ENCODE data around the gene PCK2. TPM values are rescaled to one million over a fixed set of nuclear protein-coding genes. Genes with fewer than 3 reads are reported as not detected.

The PCK2 gene
- total RNA-seq, 1 experiment from 2014 or later: 16.8 TPM

- no TSS peak for BruUV-seq (replicated peaks)
- intact Hi-C loops (cut with micrococcal nuclease; ENCODE audit: unreplicated experiment): no loop called here
- CTCF ChIA-PET: no interaction called here
These were observed 36.8 kb downstream of the PCK2 start for GRCh38 chr14:24130717-24131548.

GRCh38 chr14:24131549-24131966, 37.4 kb downstream of the PCK2 start:
- Histone ChIP-seq H3K4me1 (ENCODE audit: insufficient read depth, low read length, poor library complexity, severe bottlenecking) (no peaks in the 10 kb centered on the region), H3K36me3 (ENCODE audit: insufficient read depth, low read length, poor library complexity, severe bottlenecking) (no peaks in the 10 kb centered on the region), H3K4me3 (ENCODE audit: low read depth, low read length, poor library complexity, severe bottlenecking) (no peak overlapping the region), H3K27ac (ENCODE audit: low read depth, low read length, poor library complexity, severe bottlenecking) (no peak overlapping the region), H3K9me3 (ENCODE audit: low read depth, low read length, poor library complexity, severe bottlenecking) (no peaks in the 10 kb centered on the region), H3K27me3 (replicated peaks; ENCODE audit: insufficient read depth, low read depth, low read length, poor library complexity) (no peaks in the 10 kb centered on the region)
- CTCF ChIA-PET: no interaction called here
- POLR2A ChIA-PET (ENCODE audit: low non-redundant PET): no interaction called here
- TF ChIP-seq EZH2 (IDR thresholded peaks at IDR 0.05; ENCODE audit: borderline replicate concordance, low read depth, low read length, poor library complexity, severe bottlenecking) (no peak), CTCF (conservative IDR thresholded peaks at IDR 0.05; ENCODE audit: low read depth, low read length) (no peak)
- DNase-seq (ENCODE audit: low spot score): no peak
- no TSS peak for BruUV-seq (replicated peaks)
- intact Hi-C loops (cut with micrococcal nuclease; ENCODE audit: unreplicated experiment): no loop called here

More at GRCh38 chr14:24130717-24131548, 36.8 kb downstream of the PCK2 start:
- no peak for TF ChIP-seq CTCF (conservative IDR thresholded peaks at IDR 0.05; ENCODE audit: low read depth, low read length)
- TF ChIP-seq EZH2 (IDR thresholded peaks at IDR 0.05; ENCODE audit: borderline replicate concordance, low read depth, low read length, poor library complexity, severe bottlenecking): no peak
- Histone ChIP-seq H3K4me1 (ENCODE audit: insufficient read depth, low read length, poor library complexity, severe bottlenecking) (no peaks in the 10 kb centered on the region), H3K27ac (ENCODE audit: low read depth, low read length, poor library complexity, severe bottlenecking) (no peak overlapping the region), H3K36me3 (ENCODE audit: insufficient read depth, low read length, poor library complexity, severe bottlenecking) (no peaks in the 10 kb centered on the region), H3K27me3 (replicated peaks; ENCODE audit: insufficient read depth, low read depth, low read length, poor library complexity) (no peaks in the 10 kb centered on the region), H3K4me3 (ENCODE audit: low read depth, low read length, poor library complexity, severe bottlenecking) (no peak overlapping the region), H3K9me3 (ENCODE audit: low read depth, low read length, poor library complexity, severe bottlenecking) (no peaks in the 10 kb centered on the region)
- DNase-seq (ENCODE audit: low spot score): no peak
- POLR2A ChIA-PET (ENCODE audit: low non-redundant PET): interaction anchor here (0.6 kb wide), 1 partner anchor 190 kb away, joined by 4 read pairs; no protein-coding TSS in a partner anchor

- DNase-seq (ENCODE audit: low spot score): no peak
- TF ChIP-seq EZH2 (IDR thresholded peaks at IDR 0.05; ENCODE audit: borderline replicate concordance, low read depth, low read length, poor library complexity, severe bottlenecking) (no peak), CTCF (conservative IDR thresholded peaks at IDR 0.05; ENCODE audit: low read depth, low read length) (no peak)
- POLR2A ChIA-PET (ENCODE audit: low non-redundant PET): no interaction called here
These were observed 38.1 kb downstream of the PCK2 start for GRCh38 chr14:24132061-24132685.

More at GRCh38 chr14:24132061-24132685, 38.1 kb downstream of the PCK2 start:
- no peak overlapping the region for H3K27ac ChIP-seq (ENCODE audit: low read depth, low read length, poor library complexity, severe bottlenecking)
- H3K9me3 ChIP-seq (ENCODE audit: low read depth, low read length, poor library complexity, severe bottlenecking): no peaks in the 10 kb centered on the region
- H3K36me3 ChIP-seq (ENCODE audit: insufficient read depth, low read length, poor library complexity, severe bottlenecking): peaks cover under 1% of the 10 kb centered on the region
- BruUV-seq (replicated peaks): no TSS peak
- intact Hi-C loops (cut with micrococcal nuclease; ENCODE audit: unreplicated experiment): no loop called here
- H3K4me3 ChIP-seq (ENCODE audit: low read depth, low read length, poor library complexity, severe bottlenecking): no peak overlapping the region
- peaks cover 6% of the 10 kb centered on the region for H3K4me1 ChIP-seq (ENCODE audit: insufficient read depth, low read length, poor library complexity, severe bottlenecking)
- CTCF ChIA-PET: no interaction called here
- H3K27me3 ChIP-seq (replicated peaks; ENCODE audit: insufficient read depth, low read depth, low read length, poor library complexity): no peaks in the 10 kb centered on the region

Measured in A673 (cell line).